Breast epithelium (tissue), 3 donors: ENCODE data around the gene PAX7.

Experiments used
- POLR2A ChIP-seq: fragments of 450-650 bp; IDR thresholded peaks from one replicate; pipeline ENCODE4 v1.6.1; 2016; ENCODE audit warnings: antibody characterized with exemption, mild to moderate bottlenecking, moderate library complexity
- TF ChIP-seq, protein P1 (sequence below), 3 donors: fragments of 450-650 bp; IDR thresholded peaks; one replicate each; pipeline ENCODE4 v1.5.1; 2016 to 2017; ENCODE audit warnings: antibody characterized with exemption in 3 of 3, mild to moderate bottlenecking in 3 of 3, moderate library complexity in 3 of 3

GRCh38 chr1:18724801-18725200 lies 94.2 kb downstream of the PAX7 start:
- TF ChIP-seq, protein P1, sequence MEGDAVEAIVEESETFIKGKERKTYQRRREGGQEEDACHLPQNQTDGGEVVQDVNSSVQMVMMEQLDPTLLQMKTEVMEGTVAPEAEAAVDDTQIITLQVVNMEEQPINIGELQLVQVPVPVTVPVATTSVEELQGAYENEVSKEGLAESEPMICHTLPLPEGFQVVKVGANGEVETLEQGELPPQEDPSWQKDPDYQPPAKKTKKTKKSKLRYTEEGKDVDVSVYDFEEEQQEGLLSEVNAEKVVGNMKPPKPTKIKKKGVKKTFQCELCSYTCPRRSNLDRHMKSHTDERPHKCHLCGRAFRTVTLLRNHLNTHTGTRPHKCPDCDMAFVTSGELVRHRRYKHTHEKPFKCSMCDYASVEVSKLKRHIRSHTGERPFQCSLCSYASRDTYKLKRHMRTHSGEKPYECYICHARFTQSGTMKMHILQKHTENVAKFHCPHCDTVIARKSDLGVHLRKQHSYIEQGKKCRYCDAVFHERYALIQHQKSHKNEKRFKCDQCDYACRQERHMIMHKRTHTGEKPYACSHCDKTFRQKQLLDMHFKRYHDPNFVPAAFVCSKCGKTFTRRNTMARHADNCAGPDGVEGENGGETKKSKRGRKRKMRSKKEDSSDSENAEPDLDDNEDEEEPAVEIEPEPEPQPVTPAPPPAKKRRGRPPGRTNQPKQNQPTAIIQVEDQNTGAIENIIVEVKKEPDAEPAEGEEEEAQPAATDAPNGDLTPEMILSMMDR (IDR thresholded peaks at IDR 0.05) = no peak
- no peak for TF ChIP-seq POLR2A
